HG02759 (cell line): ENCODE measurements around the gene C6orf52.
"Not testable (repeated sequence)": the region's sequence is repeated elsewhere in the genome, so short reads cannot be mapped to it uniquely, and the experiment has no call there.

Experiments used
- ATAC-seq: cut with Tn5 transposase; IDR thresholded peaks from one replicate; pipeline ENCODE4 v1.9.1; 2021; ENCODE audit warnings: mild to moderate bottlenecking, moderate library complexity; ENCODE audit not compliant: unreplicated experiment

C6orf52 gene

DNA sequence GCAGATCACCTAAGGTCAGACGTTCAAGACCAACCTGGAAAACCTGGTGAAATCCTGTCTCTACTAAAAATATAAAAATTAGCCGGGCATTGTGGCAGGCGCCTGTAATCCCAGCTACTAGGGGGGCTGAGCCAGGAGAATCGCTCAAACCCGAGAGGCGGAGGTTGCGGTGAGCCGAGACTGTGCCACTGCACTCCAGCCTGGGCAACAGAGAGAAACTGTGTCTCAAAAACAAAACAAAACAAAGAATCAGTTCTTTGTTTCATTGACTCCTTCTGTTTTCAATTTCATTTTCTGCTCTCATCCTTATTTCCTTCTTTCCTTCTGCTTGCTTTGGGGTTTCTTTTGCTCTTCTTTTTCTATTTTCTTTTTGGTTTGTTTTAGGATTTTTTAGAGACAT lies 19.5 kb upstream of the C6orf52 start:
- no peak for ATAC-seq

GRCh38 chr6:10696655-10697054 lies 2.2 kb upstream of the C6orf52 start:
- no peak for ATAC-seq

GRCh38 chr6:10695086-10695657 lies 756 bp upstream of the C6orf52 start:
- no peak for ATAC-seq

- ATAC-seq: no peak
Measured at GRCh38 chr6:10692965-10693538, 1.4 kb downstream of the C6orf52 start.

DNA sequence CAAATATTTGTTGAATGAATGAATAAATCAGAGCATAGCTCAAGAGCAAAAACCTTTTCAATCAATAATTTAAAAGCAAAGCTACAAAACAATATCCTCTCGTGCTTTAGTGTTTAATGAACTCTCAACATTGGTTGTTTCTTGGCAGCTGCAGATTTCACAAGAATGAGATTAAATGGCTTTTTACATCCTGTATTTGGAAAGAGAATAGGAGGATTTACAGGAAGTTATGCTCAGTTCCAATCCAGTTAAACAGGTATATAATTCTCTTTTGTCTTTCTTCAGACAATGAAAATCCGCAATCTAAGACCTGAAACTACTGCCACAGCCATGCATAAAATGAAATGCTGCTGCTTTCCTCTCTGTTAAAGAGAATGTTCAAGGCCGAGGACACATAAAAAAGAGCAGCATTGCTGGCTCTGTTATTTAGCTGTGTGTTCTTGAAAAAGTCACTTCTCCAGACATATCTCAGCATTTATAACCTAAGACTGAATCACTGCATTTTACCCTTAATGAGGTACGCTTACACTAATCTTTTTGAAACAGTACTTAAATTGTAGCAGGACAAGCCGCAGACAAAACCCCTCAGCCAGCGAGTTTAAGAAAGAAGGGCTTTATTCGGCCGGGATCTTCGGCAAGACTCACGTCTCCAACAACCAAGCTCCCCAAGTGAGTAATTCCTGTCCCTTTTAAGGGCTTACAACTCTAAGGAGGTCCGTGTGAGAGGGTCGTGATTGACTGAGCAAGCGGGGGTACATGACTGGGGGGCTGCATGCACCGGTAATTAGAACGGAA lies 3.6 kb downstream of the C6orf52 start:
- ATAC-seq: no peak

GRCh38 chr6:10687582-10687981 lies 6.8 kb downstream of the C6orf52 start:
- no peak for ATAC-seq

DNA sequence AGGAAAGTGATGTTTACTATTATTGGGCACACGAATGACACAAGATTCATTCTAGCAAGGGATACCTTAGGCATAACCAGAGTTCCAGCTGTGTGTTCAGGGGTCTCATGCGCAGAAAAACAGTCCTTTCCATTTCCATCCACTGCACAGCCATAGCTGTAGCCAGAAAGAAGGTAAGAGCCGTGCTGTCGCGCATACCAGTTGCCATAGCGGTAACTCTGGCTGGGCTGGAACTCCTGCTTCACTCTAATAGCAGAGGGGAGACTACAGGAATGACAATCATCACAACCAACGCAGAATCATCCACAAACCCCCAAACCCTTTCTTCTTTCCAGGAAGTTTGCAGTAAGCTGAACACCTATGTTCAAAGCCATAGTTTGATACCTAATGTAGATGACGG lies 7.5 kb downstream of the C6orf52 start:
- no peak for ATAC-seq

- ATAC-seq: no peak
Measured at GRCh38 chr6:10685092-10685915, 9.1 kb downstream of the C6orf52 start.

- ATAC-seq: no peak
Measured at GRCh38 chr6:10684618-10685017, 9.8 kb downstream of the C6orf52 start.

DNA sequence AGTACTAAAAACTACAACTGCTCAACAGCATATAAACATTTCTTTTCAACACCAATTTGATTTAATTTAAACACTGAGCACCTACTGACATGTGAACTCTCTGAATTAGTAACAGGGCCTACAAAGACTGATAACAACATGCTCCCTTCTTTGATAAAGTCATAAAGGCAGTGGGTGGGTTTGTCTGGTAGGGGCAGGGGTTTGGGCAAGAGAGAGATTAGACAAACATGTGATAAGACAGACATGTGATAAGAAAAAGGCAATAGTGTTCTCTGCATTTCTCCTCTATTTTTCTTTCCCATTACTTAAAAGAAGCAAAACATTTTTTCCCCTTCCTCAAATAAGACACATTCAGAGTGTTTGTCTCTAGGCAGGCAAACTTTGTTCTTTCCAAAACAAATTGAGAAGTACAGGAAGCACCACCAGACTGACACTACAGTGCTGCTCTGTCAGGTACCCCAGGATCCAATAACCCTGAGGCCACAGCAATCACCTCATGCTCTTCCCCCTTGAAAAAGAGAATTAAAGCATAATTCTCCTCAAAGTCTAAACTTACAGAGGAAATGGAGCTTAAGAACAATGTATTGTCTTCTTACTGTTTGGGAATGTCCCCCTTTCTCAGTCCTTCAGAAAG lies 11.9 kb downstream of the C6orf52 start:
- ATAC-seq: no peak

DNA sequence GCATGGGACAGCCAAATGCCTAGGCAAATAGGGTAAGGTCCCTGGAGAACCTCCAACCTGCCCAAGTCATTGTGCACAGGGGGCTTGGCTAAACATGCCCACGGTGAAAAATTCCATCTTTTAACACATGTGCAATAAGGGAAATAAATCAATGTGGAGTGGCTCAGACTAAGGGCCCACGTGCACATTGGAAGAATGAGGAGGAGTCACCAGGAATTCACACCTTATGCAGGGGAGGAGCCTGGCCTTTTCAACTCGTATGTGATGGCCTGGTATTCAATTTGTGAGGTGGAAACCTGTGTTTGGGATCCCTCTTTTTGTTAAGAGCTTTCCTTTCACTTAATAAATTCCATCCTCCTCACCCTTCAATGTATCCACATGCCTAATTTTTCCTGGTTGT lies 12.6 kb downstream of the C6orf52 start:
- no peak for ATAC-seq

GRCh38 chr6:10678456-10678855 lies 16.0 kb downstream of the C6orf52 start:
- no peak for ATAC-seq

GRCh38 chr6:10676403-10676802 lies 18.0 kb downstream of the C6orf52 start:
- ATAC-seq: no peak

- ATAC-seq: no peak
Measured at GRCh38 chr6:10668126-10668917, 26.1 kb downstream of the C6orf52 start.

GRCh38 chr6:10665595-10665994 lies 28.8 kb downstream of the C6orf52 start:
- not testable (repeated sequence) for ATAC-seq

GRCh38 chr6:10662742-10663141 lies 31.7 kb downstream of the C6orf52 start:
- no peak for ATAC-seq

- no peak for ATAC-seq
Measured at GRCh38 chr6:10662207-10662606, 32.2 kb downstream of the C6orf52 start.

DNA sequence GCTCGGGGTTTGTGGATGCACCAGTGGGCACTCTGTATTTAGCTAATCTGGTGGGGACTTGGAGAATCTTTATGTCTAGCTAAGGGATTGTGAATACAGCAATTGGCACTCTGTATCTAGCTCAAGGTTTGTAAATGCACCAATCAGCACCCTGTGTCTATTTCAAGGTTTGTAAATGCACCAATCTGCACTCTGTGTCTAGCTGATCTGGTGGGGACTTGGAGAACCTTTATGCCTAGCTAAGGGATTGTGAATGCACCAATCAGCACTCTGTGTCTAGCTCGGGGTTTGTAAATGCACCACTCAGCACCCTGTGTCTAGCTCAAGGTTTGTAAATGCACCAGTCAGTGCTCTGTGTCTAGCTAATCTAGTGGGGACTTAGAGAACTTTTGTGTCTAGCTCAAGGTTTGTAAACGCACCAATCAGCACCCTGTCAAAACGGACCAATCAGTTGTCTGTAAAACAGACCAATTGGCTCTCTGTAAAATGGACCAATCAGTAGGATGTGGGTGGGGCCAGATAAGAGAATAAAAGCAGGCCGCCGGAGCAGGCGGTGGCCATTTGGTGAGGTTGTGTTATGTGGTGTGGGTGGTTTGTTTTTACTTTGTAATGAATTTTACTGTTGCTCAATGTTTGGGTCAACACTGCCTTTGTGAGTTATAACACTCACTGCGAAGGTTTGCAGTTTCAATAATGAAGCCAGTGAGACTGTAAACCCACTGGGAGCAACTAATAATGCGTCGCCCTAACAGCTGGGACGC lies 33.8 kb downstream of the C6orf52 start:
- not testable (repeated sequence) for ATAC-seq

DNA sequence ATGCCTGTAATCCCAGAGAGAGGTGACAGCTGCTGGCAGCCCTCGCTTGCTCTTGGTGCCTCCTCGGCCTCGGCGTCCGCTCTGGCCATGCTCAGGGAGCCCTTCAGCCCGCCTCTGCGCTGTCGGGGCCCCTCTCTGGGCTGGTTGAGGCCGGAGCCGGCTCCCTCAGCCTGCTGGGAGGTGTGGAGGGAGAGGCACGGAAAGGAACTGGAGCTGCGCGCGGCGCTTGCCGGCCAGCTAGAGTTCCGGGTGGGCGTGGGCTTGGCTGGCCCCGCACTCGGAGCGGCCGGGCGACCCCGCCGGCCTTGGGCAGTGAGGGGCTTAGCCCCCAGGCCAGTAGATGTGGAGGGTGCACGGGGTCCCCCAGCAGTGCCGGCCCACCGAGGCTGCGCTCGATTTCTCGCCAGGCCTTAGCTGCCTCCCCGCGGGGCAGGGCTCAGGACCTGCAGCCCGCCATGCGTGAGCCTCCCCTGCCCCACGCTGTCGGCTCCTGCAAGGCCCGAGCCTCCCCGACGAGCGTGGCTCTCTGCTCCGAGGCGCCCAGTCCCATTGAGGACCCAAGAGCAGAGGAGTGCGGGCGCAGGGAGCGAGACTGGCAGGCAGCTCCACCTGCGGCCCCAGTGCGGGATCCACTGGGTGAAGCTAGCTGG lies 34.6 kb downstream of the C6orf52 start:
- ATAC-seq: no peak
